B cell (primary cell): Measurements from ENCODE around the gene SGPL1. TPM values are rescaled to one million over a fixed set of nuclear protein-coding genes. Genes with fewer than 3 reads are reported as not detected.

ENCODE experiments used
- ATAC-seq: fragments of 200-7000 bp; cut with Tn5 transposase; one replicate; pipeline ENCODE4 v1.10.0; 2021; ENCODE audit warnings: low read depth, mild to moderate bottlenecking, moderate number of reproducible peaks, moderate library complexity
- CTCF ChIA-PET: fragments of 350-600 bp; sonication (Branson Sonifier 250); formaldehyde crosslinking; loops from one replicate; lab custom pipeline; 2021; ENCODE audit warnings: antibody characterized with exemption, inconsistent platforms; lab: Charles Lee
- POLR2A ChIA-PET: fragments of 350-600 bp; sonication (Branson Sonifier 250); formaldehyde crosslinking; loops from one replicate; lab custom pipeline; 2021; ENCODE audit warnings: antibody characterized with exemption; lab: Charles Lee
- DNase-seq: peaks from one replicate; pipeline ENCODE4 v3.0.0; 2013
- H2AFZ ChIP-seq: 2 replicates; pipeline ENCODE4 v1.6.1; 2012; ENCODE audit warnings: mild to moderate bottlenecking, low read depth, low read length; ENCODE audit not compliant: insufficient read depth, poor library complexity, severe bottlenecking
- H3K27ac ChIP-seq, 2 donors: 1 replicate in 1 of 2; 2 replicates in 1 of 2; pipeline ENCODE4 v1.5.1; 2012 to 2013; ENCODE audit warnings: low read length in 2 of 2, mild to moderate bottlenecking in 2 of 2, moderate library complexity in 1 of 2
- H3K27me3 ChIP-seq, 4 experiments: fragments of 200-600 bp in 1 of 4; sonication (generic) in 1 of 4; replicated peaks in 1 of 4; 1 replicate in 2 of 4; 2 replicates in 2 of 4; pipeline versions ENCODE4 v1.6.1 to v1.7.0; 2013 to 2016; ENCODE audit warnings: low read length in 3 of 4, mild to moderate bottlenecking in 2 of 4, mixed read lengths in 1 of 4, moderate library complexity in 1 of 4; ENCODE audit not compliant: insufficient read depth in 4 of 4, control insufficient read depth in 3 of 4; ENCODE audit errors: control extremely low read depth in 1 of 4
- H3K36me3 ChIP-seq, 2 experiments: replicated peaks in 1 of 2; 1 replicate in 1 of 2; 2 replicates in 1 of 2; pipeline versions ENCODE4 v1.6.1 to v1.7.1; 2013; ENCODE audit warnings: low read length in 1 of 2; ENCODE audit not compliant: insufficient read depth in 2 of 2, control insufficient read depth in 1 of 2; ENCODE audit errors: control extremely low read depth in 1 of 2, extremely low read depth in 1 of 2
- H3K4me1 ChIP-seq, 2 donors: fragments of 200-600 bp in 1 of 2; sonication (generic) in 1 of 2; 1 replicate in 1 of 2; 2 replicates in 1 of 2; pipeline versions ENCODE4 v1.5.1 to v1.6.1; 2013 to 2017; ENCODE audit warnings: low read length in 2 of 2; ENCODE audit not compliant: control insufficient read depth in 2 of 2, insufficient read depth in 2 of 2
- H3K4me2 ChIP-seq: replicated peaks from 2 replicates; pipeline ENCODE3; 2012; ENCODE audit warnings: mild to moderate bottlenecking, low read depth, low read length; ENCODE audit not compliant: poor library complexity, severe bottlenecking
- H3K4me3 ChIP-seq, 5 experiments: fragments of 200-600 bp in 1 of 5; sonication (generic) in 1 of 5; 1 replicate in 3 of 5; 2 replicates in 2 of 5; pipeline versions ENCODE4 v1.5.1 to v1.7.0; 2011 to 2016; ENCODE audit warnings: low read length in 4 of 5, mild to moderate bottlenecking in 4 of 5, low read depth in 2 of 5, control low read depth in 1 of 5, moderate library complexity in 1 of 5; ENCODE audit not compliant: insufficient read depth in 1 of 5; ENCODE audit errors: control extremely low read depth in 1 of 5, extremely low read depth in 1 of 5
- H3K79me2 ChIP-seq: fragments of 200-600 bp; sonication (generic); one replicate; pipeline ENCODE4 v1.6.0; 2016; ENCODE audit warnings: low read length; ENCODE audit not compliant: control insufficient read depth, insufficient read depth
- H3K9ac ChIP-seq: fragments of 200-600 bp; sonication (generic); 2 replicates; pipeline ENCODE4 v1.6.1; 2017; ENCODE audit warnings: mild to moderate bottlenecking, low read length, moderate library complexity
- H3K9me3 ChIP-seq, 3 donors: one replicate each; pipeline versions ENCODE4 v1.6.1 to v1.7.1; 2013; ENCODE audit warnings: low read length in 2 of 3; ENCODE audit not compliant: control insufficient read depth in 2 of 3, insufficient read depth in 1 of 3; ENCODE audit errors: control extremely low read depth in 1 of 3
- H4K20me1 ChIP-seq: 2 replicates; pipeline ENCODE4 v1.6.0; 2012; ENCODE audit warnings: mild to moderate bottlenecking, low read length; ENCODE audit not compliant: insufficient read depth, control insufficient read depth, poor library complexity, severe bottlenecking
- H3K27ac Mint-ChIP-seq: one replicate; pipeline ENCODE4 v1.8.0; 2021; ENCODE audit warnings: mixed read lengths
- H3K27me3 Mint-ChIP-seq: one replicate; pipeline ENCODE4 v1.8.0; 2021; ENCODE audit warnings: mixed read lengths
- H3K4me1 Mint-ChIP-seq: one replicate; pipeline ENCODE4 v1.8.0; 2021; ENCODE audit warnings: mixed read lengths
- H3K4me3 Mint-ChIP-seq: one replicate; pipeline ENCODE4 v1.8.0; 2021; ENCODE audit warnings: mixed read lengths
- H3K9me3 Mint-ChIP-seq: one replicate; pipeline ENCODE4 v1.8.0; 2022; ENCODE audit warnings: mixed read lengths; ENCODE audit not compliant: insufficient read depth
- CTCF ChIP-seq: fragments of 200-600 bp; IDR thresholded peaks from one replicate; pipeline ENCODE4 v1.8.0; 2022; ENCODE audit warnings: antibody characterized with exemption, mild to moderate bottlenecking
- EZH2 ChIP-seq: IDR thresholded peaks from 2 replicates; pipeline ENCODE4 v1.6.1; 2012; ENCODE audit warnings: borderline replicate concordance, low read depth, mild to moderate bottlenecking, moderate library complexity, low read length; ENCODE audit not compliant: insufficient read depth, poor library complexity, severe bottlenecking
- WGBS: methylation state at CpG from one replicate; pipeline ENCODE4 v1.1.5; 2013; ENCODE audit warnings: missing lambda C conversion rate; ENCODE audit not compliant: insufficient coverage; 5-methylcytosine and 5-hydroxymethylcytosine counted together
- intact Hi-C: fragments of 100-400 bp; cut with micrococcal nuclease; formaldehyde crosslinking; loops from one replicate; pipeline ENCODE4 v1.10.0; 2022
- polyA plus RNA-seq: library from polyadenylated mRNA; depleted of rRNA; stranded (reverse); fragments of >200 nt; gene quantifications from 2 replicates; pipeline ENCODE4 v1.2.3, GENCODE V29; 2012
- total RNA-seq, 2 donors: library from RNA; stranded (reverse); fragments of 120-200 nt in 1 of 2; gene quantifications; 1 replicate in 1 of 2; 2 replicates in 1 of 2; pipeline versions ENCODE4 v1.2.3 to v1.2.4, GENCODE V29; 2013 to 2022

Gene SGPL1
- total and polyA plus RNA-seq, 2 donors (not counting 1 experiment from before 2014, with no cell fraction given) = 9.1 to 46.2 TPM

DNA sequence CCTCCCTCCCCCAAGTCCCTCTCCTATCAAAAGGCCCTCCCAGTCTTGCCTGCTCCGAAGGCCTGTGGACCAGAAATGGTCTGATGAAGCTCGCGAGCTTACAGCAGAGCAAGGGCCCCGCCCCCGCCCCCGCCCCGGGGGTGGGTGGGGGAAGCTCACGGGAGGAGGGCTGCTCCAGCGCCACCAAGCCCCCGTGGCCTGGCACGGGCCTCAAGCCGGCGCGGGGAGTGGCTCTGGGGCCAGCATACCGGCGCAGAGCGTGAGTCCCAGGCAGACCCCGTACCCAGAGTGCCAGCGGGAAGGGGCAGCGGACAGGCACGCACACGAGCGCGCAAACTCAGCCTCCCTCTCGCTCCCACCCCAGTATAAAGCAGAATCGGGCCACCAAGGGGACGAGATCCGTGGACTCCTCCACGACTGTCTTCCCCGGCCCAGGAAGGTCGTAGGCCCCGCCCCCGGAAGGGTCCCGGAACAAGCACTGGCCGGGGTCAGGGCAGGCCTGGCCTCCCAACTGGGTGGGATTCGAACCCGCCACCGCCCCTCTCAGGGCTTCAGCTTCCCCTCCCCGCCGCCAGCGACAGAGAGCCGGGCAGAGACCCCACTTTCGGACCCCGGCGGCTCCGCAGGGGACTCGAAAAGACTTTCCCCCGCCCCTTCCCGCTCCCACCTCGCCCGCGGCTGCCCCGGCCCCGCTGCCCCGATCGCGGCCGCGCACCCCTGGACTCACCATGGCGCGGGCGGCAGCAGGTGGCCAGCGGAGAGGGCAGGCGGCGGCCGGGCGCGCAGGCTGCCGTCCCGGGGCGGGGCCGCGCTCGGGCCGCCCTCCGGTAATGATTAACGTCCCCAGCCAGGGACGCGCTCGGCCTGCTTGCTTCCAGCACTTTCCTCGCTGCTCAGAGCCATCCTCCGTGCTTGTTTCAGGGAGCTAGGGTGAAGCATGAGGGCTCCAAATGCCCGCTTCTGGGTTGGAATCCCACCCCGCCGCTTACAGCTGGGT, 72.4 kb downstream of the SGPL1 start, which contains the start of gene PCBD1:
TSS of gene PCBD1 (minus strand) at position 762 of the 997 bp plus-strand sequence. CDS start at position 730, 32 bp downstream.
- Histone ChIP-seq H2AFZ (peak within 1 kb of the TSS; percentile 98), H4K20me1 (no peaks in the 10 kb centered on the region), H3K4me2 (peak within 1 kb of the TSS; percentile 94), H3K4me1 (peaks cover 5 to 11% of the 10 kb centered on the region in 2 donors), H3K27me3 (no peaks in the 10 kb centered on the region), H3K9ac (peak within 1 kb of the TSS; percentile 89), H3K4me3 (peak within 1 kb of the TSS; percentile 26 to 88 (median 76)), H3K79me2 (no peaks in the 10 kb centered on the region), H3K9me3 (no peaks in the 10 kb centered on the region), H3K36me3 (peaks cover 0 to 4% of the 10 kb centered on the region in 2 experiments), H3K27ac (peak within 1 kb of the TSS; percentile 63 to 84)
- H3K4me1 Mint-ChIP-seq = peaks cover 5% of the 10 kb centered on the region
- no peak for TF ChIP-seq CTCF
- no peak for TF ChIP-seq EZH2
- DNase-seq (peak; percentile 78), ATAC-seq (peak; percentile 93)
- ChIA-PET CTCF (interaction anchor here (1.1 to 3.0 kb wide), 5 partner anchors 11 to 73 kb away, joined by 3 to 12 read pairs (median 4); no protein-coding TSS in a partner anchor), POLR2A (interaction anchor here (0.6 kb wide), 1 partner anchor 14 kb away, joined by 3 read pairs; no protein-coding TSS in a partner anchor)
- no peaks in the 10 kb centered on the region for H3K9me3 Mint-ChIP-seq
- under 1% methylated on average over 82 of the region's 85 CpGs for WGBS
- peak within 1 kb of the TSS; percentile 89 for H3K27ac Mint-ChIP-seq
- peak within 1 kb of the TSS; percentile 87 for H3K4me3 Mint-ChIP-seq
- intact Hi-C loops = loop anchor here (2.0 to 5.0 kb wide), 2 partner anchors 73 to 656 kb away; partner anchors contain the start of genes PPA1 and SGPL1
- no peaks in the 10 kb centered on the region for H3K27me3 Mint-ChIP-seq
